Spleen (tissue), 11 donors: ENCODE results near the gene SLC9A4. TPM values are rescaled to one million over a fixed set of nuclear protein-coding genes. Genes with fewer than 3 reads are reported as not detected.

Source experiments
- DNase-seq: peaks from one replicate; pipeline ENCODE4 v3.0.0-alpha.2; 2020
- H3K27ac ChIP-seq, 8 donors: fragments of 200-600 bp; sonication (generic) in 7 of 8; 1 replicate in 4 of 8; 2 replicates in 4 of 8; pipeline versions ENCODE4 v1.5.0 to v1.8.0; 2016 to 2021; ENCODE audit warnings: inconsistent platforms in 4 of 8, mild to moderate bottlenecking in 4 of 8, moderate library complexity in 1 of 8
- H3K27me3 ChIP-seq, 7 donors: fragments of 200-600 bp; sonication (generic) in 6 of 7; replicated peaks in 1 of 7; 1 replicate in 4 of 7; 2 replicates in 3 of 7; pipeline versions ENCODE4 v1.5.0 to v1.8.0; 2016 to 2021; ENCODE audit warnings: inconsistent platforms in 3 of 7, mild to moderate bottlenecking in 1 of 7
- H3K36me3 ChIP-seq, 6 donors: fragments of 200-600 bp; sonication (generic) in 5 of 6; 1 replicate in 4 of 6; 2 replicates in 2 of 6; pipeline versions ENCODE4 v1.5.0 to v1.8.0; 2016 to 2021; ENCODE audit warnings: inconsistent platforms in 2 of 6
- H3K4me1 ChIP-seq, 6 donors: fragments of 200-600 bp; sonication (generic) in 5 of 6; 1 replicate in 3 of 6; 2 replicates in 3 of 6; pipeline versions ENCODE4 v1.5.0 to v1.8.0; 2016 to 2021; ENCODE audit warnings: inconsistent platforms in 3 of 6
- H3K4me3 ChIP-seq, 8 donors: fragments of 200-600 bp; sonication (generic) in 7 of 8; 1 replicate in 4 of 8; 2 replicates in 4 of 8; pipeline versions ENCODE4 v1.5.0 to v1.8.0; 2016 to 2021; ENCODE audit warnings: inconsistent platforms in 4 of 8, mild to moderate bottlenecking in 4 of 8, moderate library complexity in 2 of 8
- H3K9me3 ChIP-seq, 8 donors: fragments of 200-600 bp; sonication (generic) in 7 of 8; 1 replicate in 4 of 8; 2 replicates in 4 of 8; pipeline versions ENCODE4 v1.5.0 to v1.8.0; 2016 to 2021; ENCODE audit warnings: inconsistent platforms in 4 of 8
- POLR2A ChIP-seq, 3 donors: fragments of 450-650 bp; IDR thresholded peaks; one replicate each; pipeline ENCODE4 v1.5.1; 2017; ENCODE audit warnings: antibody characterized with exemption in 3 of 3, mild to moderate bottlenecking in 1 of 3
- POLR2AphosphoS5 ChIP-seq, 3 donors: sonication (generic); formaldehyde crosslinking; IDR thresholded peaks; one replicate each; pipeline ENCODE4 v1.5.1; 2017; ENCODE audit warnings: antibody characterized with exemption in 3 of 3
- WGBS, 5 donors: extraction: QIAGEN DNeasy Blood & Tissue Kit in 3 of 5; methylation state at CpG; one replicate each; pipeline versions ENCODE4 v1.1.5 to v1.1.7; 2013 to 2018; 5-methylcytosine and 5-hydroxymethylcytosine counted together
- intact Hi-C: fragments of 100-400 bp; cut with DNase I; formaldehyde crosslinking; loops from one replicate; pipeline ENCODE4 v1.15.0; 2023; ENCODE audit warnings: low total_unique reads
- microRNA-seq, 3 donors: library from miRNA; unstranded; fragments of <30 nt; microRNA quantifications; one replicate each; pipeline versions ENCODE4 to v1.1.0, GENCODE V29; 2019 to 2020
- polyA plus RNA-seq, 3 donors: library from polyadenylated mRNA; stranded (reverse); fragments of 200-250 nt; gene quantifications; one replicate each; pipeline ENCODE4 v1.2.1, GENCODE V29; 2013
- small RNA-seq, 4 donors: library from RNA; depleted of rRNA; stranded (forward); fragments of <200 nt; gene quantifications; one replicate each; pipeline ENCODE3, GENCODE V24; 2016
- total RNA-seq, 7 donors: library from RNA; depleted of rRNA in 3 of 7; stranded (reverse); fragments of >200 nt in 3 of 7; fragmentation: NEBNext Ultra II Directional in 4 of 7; extraction: Animal tissue kit (Norgen Biotek cat#: 25700) in 4 of 7; gene quantifications; one replicate each; pipeline versions ENCODE4 v1.1.0 to v1.2.1, GENCODE V29; 2016 to 2021
- TF ChIP-seq, protein P1 (sequence below), 11 experiments: fragments of 200-600 bp in 7 of 11; fragments of 450-650 bp in 4 of 11; sonication (generic) in 4 of 11; IDR thresholded peaks in 8 of 11; conservative IDR thresholded peaks in 3 of 11; 1 replicate in 7 of 11; 2 replicates in 4 of 11; pipeline versions ENCODE4 v1.4.0 to v1.8.0; 2016 to 2021; ENCODE audit warnings: antibody characterized with exemption in 11 of 11, inconsistent platforms in 4 of 11, mild to moderate bottlenecking in 1 of 11
- donor health status: healthy with polysubstance abuse.
- donor health status: DM: no; HTN: no; CAD: no; lungs with moderate emphysema.
- donor health status: DM: no; HTN: no; CAD: no.
- donor health status: Bipolar disorder and iron deficiency.
- donor health status: healthy.
- donor health status: DM: no; HTN: no; CAD: no.
- donor health status: DM: yes; HTN: yes; CAD: no.

SLC9A4 gene
- total and polyA plus RNA-seq, 10 donors = 0.10 TPM; not detected in 9

DNA sequence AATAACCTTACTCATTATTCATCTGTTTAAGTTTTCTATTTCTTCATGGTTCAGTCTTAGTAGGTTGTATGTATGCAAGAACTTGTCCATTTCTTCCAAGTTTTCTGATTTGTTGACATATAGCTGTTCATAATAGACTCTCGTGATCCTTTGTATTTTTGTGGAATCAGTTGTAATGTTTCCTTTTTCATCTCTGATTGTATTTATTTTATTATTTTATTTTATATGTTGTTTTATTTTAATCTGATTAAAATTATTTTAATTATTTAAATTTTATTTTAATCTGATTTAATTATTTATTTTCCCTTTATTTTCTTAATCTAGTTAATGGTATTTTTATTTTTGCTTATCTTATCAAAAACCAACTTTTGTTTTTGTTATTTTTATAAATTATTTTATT lies 102.9 kb downstream of the SLC9A4 start:
- H3K4me1 ChIP-seq = no peaks in the 10 kb centered on the region
- TF ChIP-seq, protein P1, sequence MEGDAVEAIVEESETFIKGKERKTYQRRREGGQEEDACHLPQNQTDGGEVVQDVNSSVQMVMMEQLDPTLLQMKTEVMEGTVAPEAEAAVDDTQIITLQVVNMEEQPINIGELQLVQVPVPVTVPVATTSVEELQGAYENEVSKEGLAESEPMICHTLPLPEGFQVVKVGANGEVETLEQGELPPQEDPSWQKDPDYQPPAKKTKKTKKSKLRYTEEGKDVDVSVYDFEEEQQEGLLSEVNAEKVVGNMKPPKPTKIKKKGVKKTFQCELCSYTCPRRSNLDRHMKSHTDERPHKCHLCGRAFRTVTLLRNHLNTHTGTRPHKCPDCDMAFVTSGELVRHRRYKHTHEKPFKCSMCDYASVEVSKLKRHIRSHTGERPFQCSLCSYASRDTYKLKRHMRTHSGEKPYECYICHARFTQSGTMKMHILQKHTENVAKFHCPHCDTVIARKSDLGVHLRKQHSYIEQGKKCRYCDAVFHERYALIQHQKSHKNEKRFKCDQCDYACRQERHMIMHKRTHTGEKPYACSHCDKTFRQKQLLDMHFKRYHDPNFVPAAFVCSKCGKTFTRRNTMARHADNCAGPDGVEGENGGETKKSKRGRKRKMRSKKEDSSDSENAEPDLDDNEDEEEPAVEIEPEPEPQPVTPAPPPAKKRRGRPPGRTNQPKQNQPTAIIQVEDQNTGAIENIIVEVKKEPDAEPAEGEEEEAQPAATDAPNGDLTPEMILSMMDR (IDR thresholded peaks at IDR 0.05 in 8 of 11, conservative IDR thresholded peaks at IDR 0.05 in 3 of 11) = no peak
- TF ChIP-seq POLR2A (IDR thresholded peaks at IDR 0.05) = no peak
- intact Hi-C loops = no loop called here
- H3K9me3 ChIP-seq = peaks cover 0 to 54% (median 23%) of the 10 kb centered on the region in 8 donors
- DNase-seq = no peak
- no peak overlapping the region for H3K27ac ChIP-seq
- peaks cover 0 to 5% (median 0%) of the 10 kb centered on the region in 7 donors for H3K27me3 ChIP-seq
- H3K4me3 ChIP-seq = no peak overlapping the region
- H3K36me3 ChIP-seq = no peaks in the 10 kb centered on the region
- WGBS, 5 donors = 84 to 91% (median 90%) methylated on average over 1 of the region's 1 CpG

DNA sequence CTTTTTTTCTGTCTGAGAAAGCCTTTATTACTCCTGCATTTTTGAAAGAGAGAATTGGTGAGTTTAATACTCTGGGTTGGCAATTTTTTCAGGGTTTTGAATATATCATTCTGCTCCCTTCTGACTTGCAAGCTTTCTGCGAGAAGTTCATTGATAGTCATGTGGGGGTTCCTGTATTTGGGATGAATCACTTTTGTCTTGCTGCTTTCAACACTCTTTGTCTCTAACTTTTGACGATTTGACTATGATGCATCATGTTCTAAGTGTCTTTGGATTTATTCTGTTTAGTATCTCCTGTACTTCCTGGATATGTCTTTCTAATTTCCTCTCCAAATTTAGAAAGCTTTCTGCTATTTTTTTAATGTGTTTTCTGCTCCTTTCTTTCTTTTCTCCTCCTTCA lies 105.3 kb downstream of the SLC9A4 start:
- intact Hi-C loops = no loop called here
- peaks cover 0 to 5% (median 0%) of the 10 kb centered on the region in 7 donors for H3K27me3 ChIP-seq
- no peak overlapping the region for H3K27ac ChIP-seq
- WGBS, 5 donors = 80 to 91% (median 87%) methylated on average over 2 of the region's 2 CpGs
- no peak for TF ChIP-seq POLR2A (IDR thresholded peaks at IDR 0.05)
- TF ChIP-seq POLR2AphosphoS5 (IDR thresholded peaks at IDR 0.05) = no peak
- TF ChIP-seq, protein P1 (IDR thresholded peaks at IDR 0.05 in 8 of 11, conservative IDR thresholded peaks at IDR 0.05 in 3 of 11) = no peak
- peaks cover 0 to 5% (median 0%) of the 10 kb centered on the region in 6 donors for H3K4me1 ChIP-seq
- H3K9me3 ChIP-seq = peaks cover 0 to 50% (median 22%) of the 10 kb centered on the region in 8 donors
- H3K4me3 ChIP-seq = no peak overlapping the region
- DNase-seq = no peak
- H3K36me3 ChIP-seq = no peaks in the 10 kb centered on the region

DNA sequence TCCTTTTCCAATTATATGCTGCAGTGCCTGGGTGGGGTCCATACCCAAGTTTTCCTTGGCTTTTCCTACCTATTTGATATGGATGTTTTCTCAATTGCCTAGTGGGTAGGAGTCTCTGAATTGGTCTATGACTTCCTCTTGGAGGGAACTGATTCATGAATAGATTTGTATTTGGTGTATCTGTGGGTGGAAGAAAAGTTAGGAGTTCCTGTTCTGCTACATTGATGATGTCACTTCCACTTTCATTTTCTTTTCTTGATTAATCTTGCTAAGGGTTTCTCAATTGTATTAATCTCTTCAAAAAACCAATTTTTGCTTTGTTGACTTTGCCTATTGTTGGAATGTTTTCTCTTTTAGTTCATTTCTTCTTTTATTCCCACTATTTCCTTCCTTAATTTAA lies 108.9 kb downstream of the SLC9A4 start:
- no peak for DNase-seq
- Histone ChIP-seq H3K9me3 (peaks cover 0 to 31% (median 9%) of the 10 kb centered on the region in 8 donors), H3K4me3 (no peak overlapping the region), H3K4me1 (peaks cover 0 to 5% (median 0%) of the 10 kb centered on the region in 6 donors), H3K36me3 (no peaks in the 10 kb centered on the region), H3K27me3 (no peaks in the 10 kb centered on the region), H3K27ac (no peak overlapping the region)
- intact Hi-C loops = no loop called here
- no peak for TF ChIP-seq POLR2A (IDR thresholded peaks at IDR 0.05)
- no peak for TF ChIP-seq POLR2AphosphoS5 (IDR thresholded peaks at IDR 0.05)
- TF ChIP-seq, protein P1 (IDR thresholded peaks at IDR 0.05 in 8 of 11, conservative IDR thresholded peaks at IDR 0.05 in 3 of 11) = no peak

DNA sequence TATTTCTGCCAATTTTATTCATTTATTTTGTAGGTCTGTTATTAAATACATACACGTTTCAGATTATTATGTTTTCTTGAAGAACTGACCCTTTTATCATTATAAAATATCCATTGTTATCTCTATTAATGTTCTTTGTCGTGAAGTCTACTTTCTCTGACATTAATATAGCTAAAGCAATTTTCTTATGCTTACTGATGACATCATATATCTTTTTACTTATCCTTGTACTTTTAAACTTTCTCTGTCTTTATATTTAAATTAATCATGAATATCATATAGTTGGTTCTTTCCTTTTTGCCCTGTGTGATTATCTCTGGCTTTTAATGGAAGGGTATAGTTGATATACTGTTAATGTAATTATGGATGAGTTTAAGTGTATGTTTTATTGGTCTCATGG lies 109.8 kb downstream of the SLC9A4 start:
- H3K4me1 ChIP-seq = peaks cover 0 to 5% (median 0%) of the 10 kb centered on the region in 6 donors
- WGBS, 5 donors = 72 to 91% (median 82%) methylated on average over 2 of the region's 2 CpGs
- peaks cover 0 to 31% (median 9%) of the 10 kb centered on the region in 8 donors for H3K9me3 ChIP-seq
- H3K36me3 ChIP-seq = no peaks in the 10 kb centered on the region
- no peak for DNase-seq
- H3K27ac ChIP-seq = no peak overlapping the region
- no peak for TF ChIP-seq POLR2AphosphoS5 (IDR thresholded peaks at IDR 0.05)
- TF ChIP-seq, protein P1 (IDR thresholded peaks at IDR 0.05 in 8 of 11, conservative IDR thresholded peaks at IDR 0.05 in 3 of 11) = no peak
- TF ChIP-seq POLR2A (IDR thresholded peaks at IDR 0.05) = no peak
- intact Hi-C loops = no loop called here
- no peaks in the 10 kb centered on the region for H3K27me3 ChIP-seq
- no peak overlapping the region for H3K4me3 ChIP-seq

Small RNAs within 50 kb of the gene (microRNA-seq; reads per million reads assigned to microRNA genes)
- 4.5 to 16.1 (median 8.7) reads per million in 3 donors for gene MIR4772

Small RNAs within 50 kb of the gene (small RNA-seq; reads per million reads assigned to genes)
- gene MIR4772 = 0 to 1.1 (median 0.31) reads per million in 4 donors

Other genes with a start within 250 kb of the SLC9A4 start
- 10 to 100 TPM in 1 of 7 donors, 1 to 10 TPM in 5, under 1 TPM in 1; 0.57 to 19.6 (median 2.2) TPM for gene IL1RL1, start 161.7 kb upstream of the SLC9A4 start, total RNA-seq
- under 1 TPM; 0.11 to 0.56 (median 0.16) TPM for gene IL1RL1, start 161.7 kb upstream of the SLC9A4 start, polyA plus RNA-seq
- 10 to 100 TPM; 15.7 to 97.6 (median 26.3) TPM for gene IL18R1, start 117.4 kb upstream of the SLC9A4 start, total RNA-seq
- gene IL18R1, start 117.4 kb upstream of the SLC9A4 start, polyA plus RNA-seq = 1 to 10 TPM; 2.2 to 4.8 (median 3.6) TPM
- 100 to 1,000 TPM in 2 of 7 donors, 10 to 100 TPM in 5; 15.5 to 145 (median 35.4) TPM for gene IL18RAP, start 50.1 kb upstream of the SLC9A4 start, total RNA-seq
- gene IL18RAP, start 50.1 kb upstream of the SLC9A4 start, polyA plus RNA-seq = 1 to 10 TPM; 1.5 to 8.0 (median 4.8) TPM
- gene SLC9A2, start 146.3 kb downstream of the SLC9A4 start, total RNA-seq = under 1 TPM in 1 of 7 donors, not detected in 6; 0.20 TPM
- under 1 TPM in 1 of 3 donors, not detected in 2; 0.02 TPM for gene SLC9A2, start 146.3 kb downstream of the SLC9A4 start, polyA plus RNA-seq